PC-3 (cell line): ENCODE measurements around the gene IGSF8.

Experiments used
- CTCF ChIP-seq: fragments of 300-600 bp; sonication (generic); conservative IDR thresholded peaks from 2 replicates; pipeline ENCODE4 v1.5.1; 2017; ENCODE audit warnings: antibody characterized with exemption, low read depth, mild to moderate bottlenecking, low read length
- EZH2phosphoT487 ChIP-seq: fragments of 300-600 bp; sonication (generic); IDR thresholded peaks from 2 replicates; pipeline ENCODE4 v1.6.1; 2018; ENCODE audit warnings: mild to moderate bottlenecking, antibody characterized with exemption, low read length, borderline replicate concordance

DNA sequence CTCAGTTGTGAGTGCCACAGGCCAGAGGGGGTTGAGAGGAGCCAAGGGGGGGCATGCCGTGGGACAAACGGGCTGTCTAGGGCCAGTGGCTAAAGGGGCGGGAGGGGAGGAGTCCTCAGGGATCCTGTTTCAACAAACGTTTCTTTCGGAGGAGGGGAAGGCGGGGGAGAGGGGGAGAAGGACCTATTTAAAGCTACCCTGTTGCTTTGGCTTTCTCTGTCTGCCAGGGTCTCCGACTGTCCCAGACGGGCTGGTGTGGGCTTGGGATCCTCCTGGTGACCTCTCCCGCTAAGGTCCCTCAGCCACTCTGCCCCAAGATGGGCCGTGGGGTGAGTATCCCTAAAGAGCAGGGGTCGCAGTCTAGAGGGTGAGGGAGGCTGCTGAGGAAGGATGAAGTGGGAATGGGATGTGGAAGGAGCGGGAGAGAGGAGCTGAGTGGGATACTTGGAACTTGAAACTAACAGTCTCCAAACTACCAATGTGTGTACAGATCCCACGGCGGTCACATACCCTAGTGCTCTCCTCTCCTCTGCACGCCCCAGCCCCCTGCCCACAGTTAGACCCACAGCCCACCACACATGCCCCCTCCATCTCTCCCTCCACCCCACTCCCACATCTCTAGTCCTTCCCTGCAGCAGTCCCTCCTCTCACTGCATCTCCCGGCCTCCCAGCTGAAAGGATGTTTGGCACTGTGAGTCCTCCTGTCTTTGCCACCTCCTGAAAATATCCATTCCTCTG, 17.3 kb upstream of the IGSF8 start, which contains the start of gene ATP1A2:
- TF ChIP-seq CTCF (no peak), EZH2phosphoT487 (no peak)
